MM.1S (cell line): ENCODE measurements around the gene TRAP1.
"Not testable (repeated sequence)": the region's sequence is repeated elsewhere in the genome, so short reads cannot be mapped to it uniquely, and the experiment has no call there.

ENCODE experiments used
- DNase-seq: peaks from one replicate; pipeline ENCODE4 v3.0.0-alpha.2; 2015
- H2AFZ ChIP-seq: fragments of 300-600 bp; sonication (generic); 2 replicates; pipeline ENCODE4 v1.6.0; 2016; ENCODE audit warnings: antibody characterized with exemption, low read length
- H3F3A ChIP-seq: fragments of 300-600 bp; sonication (generic); 2 replicates; pipeline ENCODE4 v1.6.1; 2016; ENCODE audit warnings: mild to moderate bottlenecking, antibody characterized with exemption, low read length, moderate library complexity, mixed read lengths; ENCODE audit not compliant: insufficient read depth
- H3K27ac ChIP-seq: fragments of 300-600 bp; sonication (generic); 2 replicates; pipeline ENCODE4 v1.5.1; 2016; ENCODE audit warnings: mild to moderate bottlenecking, low read length
- H3K27me3 ChIP-seq: fragments of 300-600 bp; sonication (generic); replicated peaks from 2 replicates; pipeline ENCODE4 v1.6.0; 2016; ENCODE audit warnings: low read length; ENCODE audit not compliant: insufficient read depth
- H3K36me3 ChIP-seq: fragments of 300-600 bp; sonication (generic); replicated peaks from 2 replicates; pipeline ENCODE4 v1.6.1; 2016; ENCODE audit warnings: mild to moderate bottlenecking, low read length, mixed read lengths; ENCODE audit not compliant: insufficient read depth
- H3K4me1 ChIP-seq: fragments of 300-600 bp; sonication (generic); 2 replicates; pipeline ENCODE4 v1.6.1; 2016; ENCODE audit warnings: low read length, mixed read lengths
- H3K4me2 ChIP-seq: fragments of 300-600 bp; sonication (generic); 2 replicates; pipeline ENCODE4 v1.6.0; 2016; ENCODE audit warnings: low read depth, low read length
- H3K4me3 ChIP-seq: fragments of 300-600 bp; sonication (generic); 2 replicates; pipeline ENCODE4 v1.5.1; 2016; ENCODE audit warnings: low read length, mixed read lengths
- H3K79me2 ChIP-seq: fragments of 300-600 bp; sonication (generic); 2 replicates; pipeline ENCODE4 v1.6.1; 2016; ENCODE audit warnings: mixed run types, low read length, mixed read lengths
- H3K9ac ChIP-seq: fragments of 300-600 bp; sonication (generic); 2 replicates; pipeline ENCODE4 v1.6.1; 2016; ENCODE audit warnings: low read length, mixed read lengths
- H3K9me2 ChIP-seq: fragments of 300-600 bp; sonication (generic); replicated peaks from 2 replicates; pipeline ENCODE4 v1.6.1; 2016; ENCODE audit warnings: mild to moderate bottlenecking, low read length, mixed read lengths; ENCODE audit not compliant: insufficient read depth
- H3K9me3 ChIP-seq: fragments of 300-600 bp; sonication (generic); replicated peaks from 2 replicates; pipeline ENCODE4 v1.6.1; 2016; ENCODE audit warnings: mild to moderate bottlenecking, low read length, mixed read lengths; ENCODE audit not compliant: insufficient read depth
- H4K20me1 ChIP-seq: fragments of 300-600 bp; sonication (generic); 2 replicates; pipeline ENCODE4 v1.6.1; 2016; ENCODE audit warnings: mild to moderate bottlenecking, low read length, moderate library complexity, mixed read lengths; ENCODE audit not compliant: insufficient read depth
- EZH2 ChIP-seq: fragments of 300-600 bp; sonication (generic); optimal IDR thresholded peaks from 2 replicates; pipeline ENCODE3; 2017; ENCODE audit warnings: low read depth, mild to moderate bottlenecking, antibody characterized with exemption, low read length, mixed read lengths
- EZH2phosphoT487 ChIP-seq: fragments of 300-600 bp; sonication (generic); IDR thresholded peaks from 2 replicates; pipeline ENCODE4 v1.6.1; 2018; ENCODE audit warnings: antibody characterized with exemption, low read length
- TF ChIP-seq, protein P1 (sequence below): fragments of 300-600 bp; sonication (generic); IDR thresholded peaks from 2 replicates; pipeline ENCODE4 v1.5.1; 2016; ENCODE audit warnings: antibody characterized with exemption, low read length, mixed read lengths

TRAP1 gene

GRCh38 chr16:3609895-3610697 is 107.2 kb downstream of the TRAP1 start:
- Histone ChIP-seq H3K9me3 (no peaks in the 10 kb centered on the region), H3K27ac (no peak overlapping the region), H3K9me2 (no peaks in the 10 kb centered on the region), H3K27me3 (no peaks in the 10 kb centered on the region), H3K79me2 (peaks cover 45% of the 10 kb centered on the region), H3K9ac (peak overlapping the region; percentile 88; the same call in 1 of the 2 replicates), H3K4me3 (peak overlapping the region; percentile 96), H2AFZ (peak overlapping the region; percentile 95; the same call in 1 of the 2 replicates), H3F3A (peaks cover 3% of the 10 kb centered on the region; the same call in 1 of the 2 replicates), H3K4me1 (peaks cover 14% of the 10 kb centered on the region), H4K20me1 (no peaks in the 10 kb centered on the region), H3K36me3 (no peaks in the 10 kb centered on the region), H3K4me2 (peak overlapping the region; percentile 96)
- DNase-seq = no peak
- TF ChIP-seq, protein P1, sequence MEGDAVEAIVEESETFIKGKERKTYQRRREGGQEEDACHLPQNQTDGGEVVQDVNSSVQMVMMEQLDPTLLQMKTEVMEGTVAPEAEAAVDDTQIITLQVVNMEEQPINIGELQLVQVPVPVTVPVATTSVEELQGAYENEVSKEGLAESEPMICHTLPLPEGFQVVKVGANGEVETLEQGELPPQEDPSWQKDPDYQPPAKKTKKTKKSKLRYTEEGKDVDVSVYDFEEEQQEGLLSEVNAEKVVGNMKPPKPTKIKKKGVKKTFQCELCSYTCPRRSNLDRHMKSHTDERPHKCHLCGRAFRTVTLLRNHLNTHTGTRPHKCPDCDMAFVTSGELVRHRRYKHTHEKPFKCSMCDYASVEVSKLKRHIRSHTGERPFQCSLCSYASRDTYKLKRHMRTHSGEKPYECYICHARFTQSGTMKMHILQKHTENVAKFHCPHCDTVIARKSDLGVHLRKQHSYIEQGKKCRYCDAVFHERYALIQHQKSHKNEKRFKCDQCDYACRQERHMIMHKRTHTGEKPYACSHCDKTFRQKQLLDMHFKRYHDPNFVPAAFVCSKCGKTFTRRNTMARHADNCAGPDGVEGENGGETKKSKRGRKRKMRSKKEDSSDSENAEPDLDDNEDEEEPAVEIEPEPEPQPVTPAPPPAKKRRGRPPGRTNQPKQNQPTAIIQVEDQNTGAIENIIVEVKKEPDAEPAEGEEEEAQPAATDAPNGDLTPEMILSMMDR = no peak

DNA sequence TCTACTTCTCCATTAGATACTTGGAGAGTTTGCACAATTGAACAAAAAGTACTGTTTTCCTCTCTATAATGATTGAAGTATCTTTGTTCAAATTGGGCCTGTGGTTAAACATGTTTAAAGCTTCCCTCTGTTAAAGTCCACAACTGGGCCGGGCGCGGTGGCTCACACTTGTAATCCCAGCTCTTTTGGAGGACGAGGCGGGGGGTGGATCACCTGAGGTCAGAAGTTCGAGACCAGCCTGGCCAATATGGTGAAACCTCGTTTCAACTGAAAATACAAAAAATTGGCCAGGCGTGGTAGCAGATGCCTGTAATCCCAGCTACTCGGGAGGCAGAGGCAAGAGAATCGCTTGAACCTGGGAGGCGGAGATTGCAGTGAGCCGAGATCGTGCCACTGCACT is 108.3 kb downstream of the TRAP1 start:
- peaks cover 34% of the 10 kb centered on the region for H3K79me2 ChIP-seq

GRCh38 chr16:3608069-3608468 is 109.3 kb downstream of the TRAP1 start:
- Histone ChIP-seq H3F3A (peaks cover 3% of the 10 kb centered on the region; the same call in 1 of the 2 replicates), H3K4me3 (no peak overlapping the region), H3K79me2 (peaks cover 25% of the 10 kb centered on the region), H4K20me1 (no peaks in the 10 kb centered on the region), H3K9me2 (no peaks in the 10 kb centered on the region), H3K27ac (no peak overlapping the region), H3K36me3 (no peaks in the 10 kb centered on the region), H3K9me3 (no peaks in the 10 kb centered on the region), H3K4me1 (peaks cover 12% of the 10 kb centered on the region), H2AFZ (no peak overlapping the region), H3K27me3 (no peaks in the 10 kb centered on the region), H3K4me2 (no peak overlapping the region), H3K9ac (no peak overlapping the region)
- TF ChIP-seq, protein P1 = no peak
- no peak for TF ChIP-seq EZH2phosphoT487
- no peak for TF ChIP-seq EZH2
- DNase-seq = no peak

More for the DNA sequence above, 108.3 kb downstream of the TRAP1 start:
- not testable (repeated sequence) for H3K27me3 ChIP-seq, H3K9ac ChIP-seq, H3K4me3 ChIP-seq, H3K4me2 ChIP-seq, H3K9me2 ChIP-seq, DNase-seq, H4K20me1 ChIP-seq, H3K9me3 ChIP-seq, H3K36me3 ChIP-seq, H2AFZ ChIP-seq, H3F3A ChIP-seq, H3K27ac ChIP-seq
- H3K4me1 ChIP-seq = peaks cover 14% of the 10 kb centered on the region
